NCI-H748 (cell line): ENCODE results near the gene NXPH1.

Source experiments
- DNase-seq: peaks from one replicate; lab custom pipeline; 2025; ENCODE audit not compliant: unreplicated experiment; lab: John Stamatoyannopoulos, UW

NXPH1 gene

GRCh38 chr7:8491544-8492489 is 58.4 kb downstream of the NXPH1 start:
- DNase-seq = no peak

GRCh38 chr7:8499128-8499527 is 65.7 kb downstream of the NXPH1 start:
- no peak for DNase-seq

DNA sequence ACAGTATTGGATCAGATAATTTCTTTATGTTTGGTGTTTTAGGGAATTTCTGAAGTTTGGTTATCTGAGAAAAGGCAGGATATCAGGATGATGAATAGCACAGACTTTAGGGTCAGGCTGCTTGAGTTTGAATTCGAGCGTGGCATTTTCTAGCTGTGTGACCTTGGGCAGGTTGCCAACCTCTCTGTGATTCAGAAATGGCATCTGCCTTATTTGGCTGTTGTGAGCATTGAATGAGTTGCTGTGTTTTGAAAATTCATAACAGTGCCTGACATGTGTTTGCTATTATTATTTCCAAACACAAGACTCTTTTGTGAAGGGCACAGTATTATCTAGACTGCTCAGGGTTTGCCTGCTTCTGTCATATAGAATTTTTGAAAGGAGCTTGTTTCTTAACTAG is 66.9 kb downstream of the NXPH1 start:
- no peak for DNase-seq

DNA sequence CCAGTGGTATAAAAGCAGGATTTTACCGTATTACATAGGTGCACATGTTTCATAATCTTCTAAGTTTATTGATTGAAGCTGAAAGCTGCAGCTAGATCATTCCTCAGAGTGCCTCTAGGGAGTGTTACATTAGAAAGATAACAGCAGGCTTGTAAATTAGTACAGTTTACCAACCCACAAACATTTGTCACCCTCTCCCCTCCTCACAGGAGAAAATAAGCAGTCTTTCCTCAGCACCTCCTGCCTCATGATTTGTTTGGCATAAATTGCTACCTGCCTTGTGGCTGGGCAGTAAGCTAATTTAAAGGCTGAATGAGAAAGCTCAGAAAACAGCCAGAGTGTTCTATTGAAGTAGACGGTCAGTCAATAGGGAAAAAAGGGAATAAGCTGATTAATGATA is 74.2 kb downstream of the NXPH1 start:
- DNase-seq = peak; percentile 5

DNA sequence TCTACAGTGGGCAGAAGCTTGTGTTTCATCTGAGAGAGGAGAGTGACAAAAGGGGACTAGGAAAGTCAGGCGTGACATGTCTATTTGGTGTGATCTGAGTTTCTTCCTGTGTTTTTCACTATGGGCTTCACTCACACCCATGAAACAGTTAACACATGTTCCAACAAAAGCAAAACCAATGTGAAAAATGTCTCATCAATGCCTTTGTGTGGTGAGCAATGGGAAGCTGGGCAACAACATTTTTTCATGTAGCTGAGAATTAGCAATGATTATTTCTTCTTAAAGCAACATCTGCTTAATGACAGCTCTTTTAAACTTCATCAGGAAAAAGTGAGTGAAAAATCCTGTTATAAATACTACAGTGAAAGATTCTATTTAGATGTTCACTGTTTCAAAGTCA is 76.2 kb downstream of the NXPH1 start:
- DNase-seq = no peak

DNA sequence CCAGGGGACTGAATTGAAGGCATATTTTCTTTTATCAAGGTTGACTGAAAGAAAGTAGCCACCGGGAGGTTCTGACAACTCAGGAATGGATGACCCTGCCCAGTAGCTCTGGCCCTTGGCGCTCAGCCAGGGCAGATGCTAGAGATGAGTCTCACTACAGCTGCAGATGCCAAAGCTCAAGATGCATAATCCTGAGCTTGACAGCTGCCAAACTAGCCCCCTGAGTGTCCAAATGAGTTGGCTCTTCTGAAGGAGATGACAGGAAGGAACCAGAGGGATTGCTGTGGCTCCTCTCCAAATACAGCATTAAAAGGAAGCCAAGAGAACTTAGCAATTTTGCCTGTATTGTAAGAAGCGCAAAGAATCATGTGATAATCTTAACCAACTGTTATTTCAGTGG is 78.4 kb downstream of the NXPH1 start:
- DNase-seq = peak; percentile 19

GRCh38 chr7:8514781-8515519 is 81.5 kb downstream of the NXPH1 start:
- DNase-seq = no peak

DNA sequence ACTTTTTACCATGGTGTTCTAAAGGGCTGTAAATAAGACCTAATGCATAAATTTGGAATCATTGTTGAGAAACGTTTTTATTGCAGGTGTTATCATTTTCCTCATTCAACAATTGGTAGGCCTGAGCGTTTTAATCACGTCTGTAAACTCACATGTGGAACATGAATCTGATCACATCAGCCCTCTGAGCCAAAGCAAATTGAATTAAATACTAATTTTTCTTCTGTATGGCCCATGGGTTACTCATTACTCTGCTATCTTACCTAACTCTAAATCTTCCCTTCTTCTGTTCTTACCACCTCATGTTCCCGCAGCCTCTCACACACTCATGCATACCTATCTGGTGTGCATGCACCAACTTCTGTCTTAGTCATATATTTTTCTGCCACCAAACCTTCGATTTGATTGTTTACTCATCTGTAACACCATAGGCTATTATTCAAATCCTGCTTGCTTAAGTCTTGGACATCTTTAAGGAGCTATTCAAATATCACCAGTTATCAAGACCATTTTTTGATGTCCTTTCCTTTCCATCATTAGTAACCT is 82.3 kb downstream of the NXPH1 start:
- no peak for DNase-seq

GRCh38 chr7:8516976-8517375 is 83.6 kb downstream of the NXPH1 start:
- no peak for DNase-seq

- no peak for DNase-seq
These were observed 94.9 kb downstream of the NXPH1 start for GRCh38 chr7:8528311-8528710.

DNA sequence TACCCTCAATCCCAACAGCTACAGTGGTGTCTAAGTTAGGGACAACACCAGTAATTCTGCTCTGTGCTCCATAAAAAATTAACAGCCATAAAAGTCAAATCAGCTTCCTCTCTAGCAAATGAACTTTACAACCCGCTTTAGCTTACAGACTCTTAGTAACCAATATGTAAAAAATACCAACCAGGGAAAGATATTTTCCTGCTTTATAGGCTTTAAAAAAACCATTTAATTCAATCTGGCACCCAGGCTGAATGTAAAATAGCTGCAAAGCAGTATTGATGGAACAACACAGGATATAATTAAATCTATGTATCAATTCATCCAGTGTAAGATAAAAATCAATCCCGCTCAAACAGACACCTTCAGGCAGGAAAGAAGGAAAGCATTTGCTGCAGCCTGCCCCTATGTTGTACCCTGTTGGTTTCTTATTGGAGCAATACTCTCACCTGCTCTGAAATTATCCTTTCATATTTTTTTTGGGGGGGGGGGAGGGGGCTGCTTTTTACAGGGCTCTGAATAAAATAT is 98.6 kb downstream of the NXPH1 start:
- no peak for DNase-seq

DNA sequence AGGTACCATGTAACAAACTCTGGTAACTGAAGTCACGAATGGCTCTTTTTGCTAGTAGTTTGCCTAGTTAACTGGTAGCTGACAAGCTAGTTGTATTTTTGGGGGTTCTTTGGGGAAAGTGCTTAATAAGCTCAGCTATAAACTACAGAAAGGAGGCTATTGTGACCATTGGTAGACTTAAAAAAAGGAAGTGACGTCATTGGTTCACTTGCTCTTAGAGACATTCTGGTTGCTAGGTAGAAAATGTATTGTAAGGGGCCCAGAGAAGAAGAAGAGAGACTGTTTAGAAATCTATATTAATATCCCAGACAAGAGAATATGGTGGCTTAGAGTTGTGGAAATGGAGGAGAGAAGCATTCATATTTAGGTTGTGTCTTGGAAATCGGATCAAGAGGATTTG is 103.0 kb downstream of the NXPH1 start:
- DNase-seq = peak; percentile 8

GRCh38 chr7:8549046-8549445 is 115.6 kb downstream of the NXPH1 start:
- DNase-seq = no peak

DNA sequence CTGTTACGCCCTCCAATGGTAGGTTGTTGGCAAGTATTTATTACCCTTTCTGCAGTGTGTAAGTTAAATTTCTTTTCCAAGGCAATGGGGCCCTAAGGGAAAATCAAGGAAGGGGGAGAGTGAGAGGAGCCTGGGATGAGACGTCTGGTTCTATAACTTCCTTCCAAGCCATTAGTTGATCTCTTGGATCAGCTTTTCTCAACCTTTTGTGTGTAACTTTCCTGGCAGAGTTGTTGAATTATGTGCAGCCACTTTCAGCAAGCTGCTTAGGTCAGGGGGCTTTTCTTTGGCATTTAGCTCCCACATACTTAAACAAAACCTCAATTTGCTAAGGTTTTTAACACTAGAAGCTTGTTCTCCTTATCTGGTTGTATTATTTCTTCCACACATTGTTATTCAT is 127.1 kb downstream of the NXPH1 start:
- DNase-seq = no peak

GRCh38 chr7:8561449-8561848 is 128.0 kb downstream of the NXPH1 start:
- DNase-seq = no peak

- no peak for DNase-seq
These were observed 130.9 kb downstream of the NXPH1 start for GRCh38 chr7:8564281-8564680.

DNA sequence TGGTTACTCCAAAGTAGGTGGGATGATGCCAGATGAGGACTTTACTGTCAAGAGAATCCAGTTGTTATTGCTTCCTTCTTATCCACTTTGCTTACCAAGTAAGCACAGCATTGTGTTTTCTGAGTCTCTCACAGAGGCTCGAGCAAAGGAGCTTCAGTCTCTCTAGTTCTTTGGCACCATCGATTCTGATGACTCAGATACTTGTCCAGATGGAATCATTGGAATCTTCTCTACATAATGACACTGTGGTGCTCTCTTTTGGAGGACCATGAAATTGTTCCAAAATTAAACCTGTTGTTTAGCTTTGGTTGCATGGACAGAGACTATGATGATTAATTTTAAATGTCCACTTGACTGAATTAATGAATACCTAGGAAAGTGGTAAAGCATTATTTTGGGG is 132.6 kb downstream of the NXPH1 start:
- no peak for DNase-seq

- DNase-seq = no peak
These were observed 134.2 kb downstream of the NXPH1 start for GRCh38 chr7:8567626-8568025.

GRCh38 chr7:8579661-8580194 is 146.3 kb downstream of the NXPH1 start:
- DNase-seq = no peak

DNA sequence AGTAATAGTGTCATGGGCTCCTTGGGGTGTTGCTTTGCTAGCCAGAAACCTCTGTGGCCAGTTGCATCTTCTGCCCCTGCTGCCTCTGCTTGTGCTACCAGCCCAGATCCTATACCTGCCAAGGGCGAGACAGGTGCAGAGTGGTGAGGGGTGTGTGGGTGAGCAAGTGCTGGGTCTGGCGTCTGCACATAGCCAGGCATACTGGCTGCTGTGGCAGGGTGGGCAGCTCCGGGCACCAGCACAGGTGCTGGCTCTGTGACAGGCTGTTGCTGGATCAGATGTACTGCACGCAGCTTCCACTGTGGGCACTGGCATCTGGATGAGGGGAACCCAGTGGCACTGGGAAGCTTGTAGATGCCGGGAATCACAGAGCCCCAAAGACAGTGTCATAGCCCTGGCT is 148.4 kb downstream of the NXPH1 start:
- DNase-seq = no peak

DNA sequence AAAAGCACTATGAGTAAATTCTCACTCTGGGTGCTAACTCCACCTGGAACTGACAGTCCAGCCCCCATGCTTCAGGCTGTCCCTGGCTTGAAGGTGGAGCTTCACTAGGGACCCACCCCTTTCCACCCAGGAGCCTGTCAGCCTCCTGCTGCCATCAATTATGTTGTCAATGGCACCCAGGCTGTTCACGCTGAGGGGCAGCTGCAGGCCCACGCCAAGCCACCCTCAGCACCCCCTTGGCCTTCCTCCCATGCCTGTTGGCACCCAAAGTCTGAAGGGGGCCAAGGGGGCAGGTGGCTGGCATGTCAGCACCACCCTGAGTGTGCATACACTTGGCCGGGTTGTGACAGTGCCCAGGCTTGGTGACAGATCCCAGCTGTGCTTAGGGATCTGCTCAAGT is 149.3 kb downstream of the NXPH1 start:
- no peak for DNase-seq
